Activated naive CD4-positive, alpha-beta T cell treated with anti-CD3 and anti-CD28 coated beads, Interleukin-2, amount 50 U/mL, for 24 hours (primary cell): ENCODE results near the gene ENTR1.
"Not testable (repeated sequence)": the region's sequence is repeated elsewhere in the genome, so short reads cannot be mapped to it uniquely, and the experiment has no call there.

ENCODE experiments used
- H3K27ac Mint-ChIP-seq: one replicate; pipeline ENCODE4 v1.8.0; 2021; ENCODE audit warnings: mild to moderate bottlenecking, mixed read lengths
- H3K27me3 Mint-ChIP-seq: one replicate; pipeline ENCODE4 v1.8.0; 2021; ENCODE audit warnings: mixed read lengths
- H3K36me3 Mint-ChIP-seq: one replicate; pipeline ENCODE4 v1.8.0; 2021; ENCODE audit warnings: mixed read lengths
- H3K4me1 Mint-ChIP-seq: one replicate; pipeline ENCODE4 v1.8.0; 2021; ENCODE audit warnings: mixed read lengths
- H3K4me3 Mint-ChIP-seq: one replicate; pipeline ENCODE4 v1.8.0; 2021; ENCODE audit warnings: mild to moderate bottlenecking, mixed read lengths
- H3K9me3 Mint-ChIP-seq: one replicate; pipeline ENCODE4 v1.8.0; 2021; ENCODE audit warnings: mixed read lengths

Gene ENTR1

GRCh38 chr9:136430588-136431234, 20.3 kb upstream of the ENTR1 start:
- Mint-ChIP-seq H3K4me1 (peaks cover under 1% of the 10 kb centered on the region), H3K4me3 (no peak overlapping the region), H3K9me3 (no peaks in the 10 kb centered on the region), H3K27ac (no peak overlapping the region), H3K27me3 (no peaks in the 10 kb centered on the region), H3K36me3 (peaks cover 3% of the 10 kb centered on the region)

- Mint-ChIP-seq H3K9me3 (no peaks in the 10 kb centered on the region), H3K36me3 (peaks cover 4% of the 10 kb centered on the region), H3K27me3 (no peaks in the 10 kb centered on the region), H3K27ac (no peak overlapping the region), H3K4me1 (no peaks in the 10 kb centered on the region), H3K4me3 (no peak overlapping the region)
These were observed 19.5 kb upstream of the ENTR1 start for GRCh38 chr9:136429683-136430491.

GRCh38 chr9:136429075-136429628, 18.7 kb upstream of the ENTR1 start:
- no peaks in the 10 kb centered on the region for H3K4me1 Mint-ChIP-seq
- H3K27ac Mint-ChIP-seq, result no peak overlapping the region
- peaks cover 4% of the 10 kb centered on the region for H3K36me3 Mint-ChIP-seq
- no peaks in the 10 kb centered on the region for H3K9me3 Mint-ChIP-seq
- H3K4me3 Mint-ChIP-seq, result no peak overlapping the region
- H3K27me3 Mint-ChIP-seq, result no peaks in the 10 kb centered on the region

- peaks cover 6% of the 10 kb centered on the region for H3K36me3 Mint-ChIP-seq
These were observed 16.4 kb upstream of the ENTR1 start for GRCh38 chr9:136426787-136427186.

DNA sequence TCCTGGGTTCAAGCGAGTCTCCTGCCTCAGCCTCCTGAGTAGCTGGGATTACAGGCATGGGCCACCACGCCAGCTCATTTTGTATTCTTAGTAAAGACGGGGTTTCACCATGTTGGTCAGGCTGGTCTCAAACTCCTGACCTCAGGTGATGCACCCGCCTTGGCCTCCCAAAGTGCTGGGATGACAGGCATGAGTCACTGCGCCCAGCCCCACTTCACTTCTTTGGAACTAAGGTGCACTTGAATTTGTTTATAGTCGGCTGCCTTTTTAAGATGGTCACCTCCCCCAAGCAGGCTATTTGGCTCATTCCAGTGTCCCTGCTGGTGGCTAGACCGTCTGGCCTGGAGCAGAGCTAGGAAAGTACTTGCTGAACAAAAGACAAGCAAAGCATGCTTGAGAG, 15.0 kb upstream of the ENTR1 start:
- not testable (repeated sequence) for H3K27me3 Mint-ChIP-seq, H3K36me3 Mint-ChIP-seq, H3K4me3 Mint-ChIP-seq, H3K9me3 Mint-ChIP-seq, H3K4me1 Mint-ChIP-seq, H3K27ac Mint-ChIP-seq

More at GRCh38 chr9:136426787-136427186, 16.4 kb upstream of the ENTR1 start:
- Mint-ChIP-seq H3K27me3 (no peaks in the 10 kb centered on the region), H3K27ac (peak overlapping the region; percentile 10), H3K4me3 (no peak overlapping the region), H3K9me3 (no peaks in the 10 kb centered on the region), H3K4me1 (no peaks in the 10 kb centered on the region)

DNA sequence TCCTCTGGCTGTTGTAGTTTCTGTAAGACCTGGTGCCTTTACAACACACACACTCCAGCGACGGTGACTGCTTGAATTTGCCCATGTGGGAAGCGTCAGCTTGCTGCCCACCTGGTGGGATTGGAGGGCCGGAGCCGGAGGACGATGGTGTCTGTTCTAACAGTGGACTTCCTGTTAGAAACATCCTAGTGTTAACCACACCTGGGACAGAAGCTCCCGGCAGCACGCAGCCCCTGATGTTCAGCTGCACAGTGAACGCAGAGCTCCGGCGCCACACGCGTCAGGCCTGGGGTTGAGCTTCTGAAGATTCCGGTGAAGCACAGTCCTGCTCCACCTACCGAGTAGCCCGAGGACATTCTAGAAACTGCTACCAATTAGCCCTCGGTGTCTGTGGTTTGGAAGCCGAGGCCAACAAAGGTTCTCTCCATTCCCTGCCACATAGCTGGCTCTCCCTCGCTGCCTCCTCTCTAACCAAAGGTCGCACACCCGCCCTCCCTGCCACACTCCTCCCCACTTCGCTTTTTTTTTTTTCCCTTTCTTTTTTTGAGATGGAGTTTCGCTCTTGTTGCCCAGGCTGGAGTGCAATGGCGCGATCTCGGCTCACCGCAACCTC, 14.4 kb upstream of the ENTR1 start:
- Mint-ChIP-seq H3K27me3 (no peaks in the 10 kb centered on the region), H3K4me3 (no peak overlapping the region), H3K4me1 (no peaks in the 10 kb centered on the region), H3K36me3 (peaks cover 8% of the 10 kb centered on the region), H3K27ac (no peak overlapping the region), H3K9me3 (no peaks in the 10 kb centered on the region)

DNA sequence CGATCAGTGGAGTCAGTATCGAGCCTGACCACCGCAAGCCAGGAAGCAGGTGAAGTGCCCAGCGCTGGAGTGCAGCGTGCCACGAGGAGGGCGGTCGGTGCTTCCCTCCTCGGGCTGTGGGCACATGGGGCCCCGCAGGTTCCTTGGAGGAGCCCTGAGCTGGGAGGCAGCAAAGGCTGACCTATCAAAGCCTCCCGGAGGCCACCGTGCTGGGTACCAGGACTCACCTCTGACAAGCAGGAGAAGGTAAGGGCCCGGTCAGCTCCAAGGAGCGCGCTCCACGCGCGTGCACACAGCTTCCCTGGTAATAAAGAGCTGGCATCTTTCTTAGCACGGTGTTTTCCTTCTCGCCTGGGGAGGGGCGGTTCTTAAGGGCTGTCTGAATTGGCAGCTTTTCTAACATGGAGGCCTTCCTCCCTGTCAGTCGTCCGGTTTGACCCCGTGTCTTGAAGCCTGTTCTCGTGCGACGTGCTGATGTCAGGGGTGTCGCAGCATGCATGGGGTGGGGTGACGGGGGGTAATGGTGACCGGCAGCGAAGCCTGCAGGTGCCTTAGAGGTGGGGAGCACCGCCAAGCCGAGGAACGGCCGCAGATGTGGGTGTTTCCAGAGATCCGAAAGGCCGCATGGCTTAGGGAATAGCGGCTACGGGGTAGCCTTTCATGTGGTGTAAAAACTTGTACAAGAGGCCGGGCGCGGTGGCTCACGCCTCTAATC, 13.2 kb upstream of the ENTR1 start:
- H3K9me3 Mint-ChIP-seq, result no peaks in the 10 kb centered on the region
- H3K27me3 Mint-ChIP-seq, result no peaks in the 10 kb centered on the region
- no peaks in the 10 kb centered on the region for H3K4me1 Mint-ChIP-seq
- no peak overlapping the region for H3K27ac Mint-ChIP-seq
- H3K36me3 Mint-ChIP-seq, result peaks cover 9% of the 10 kb centered on the region
- H3K4me3 Mint-ChIP-seq, result no peak overlapping the region

GRCh38 chr9:136422876-136423275, 12.5 kb upstream of the ENTR1 start:
- Mint-ChIP-seq H3K36me3 (peaks cover 9% of the 10 kb centered on the region), H3K27ac (no peak overlapping the region), H3K27me3 (no peaks in the 10 kb centered on the region), H3K9me3 (no peaks in the 10 kb centered on the region), H3K4me1 (no peaks in the 10 kb centered on the region), H3K4me3 (no peak overlapping the region)

DNA sequence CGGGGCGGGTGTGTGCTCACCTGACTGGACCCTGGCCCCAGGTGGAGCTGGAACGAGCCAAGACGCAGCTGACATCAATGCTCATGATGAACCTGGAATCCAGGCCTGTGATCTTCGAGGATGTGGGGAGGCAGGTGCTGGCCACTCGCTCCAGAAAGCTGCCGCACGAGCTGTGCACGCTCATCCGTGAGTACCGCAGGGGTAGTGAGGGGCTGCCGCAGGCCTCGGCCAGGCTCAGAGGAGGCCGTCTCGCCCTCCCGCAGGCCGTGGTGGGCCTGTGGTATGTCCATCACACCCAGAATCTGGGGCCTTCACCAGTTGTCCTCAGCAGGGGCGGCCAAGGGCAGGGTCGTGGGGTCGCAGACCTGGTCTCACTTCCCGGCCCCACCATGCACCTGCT, 11.4 kb upstream of the ENTR1 start:
- Mint-ChIP-seq H3K4me1 (no peaks in the 10 kb centered on the region), H3K9me3 (no peaks in the 10 kb centered on the region), H3K27ac (no peak overlapping the region), H3K4me3 (no peak overlapping the region), H3K36me3 (peaks cover 10% of the 10 kb centered on the region), H3K27me3 (no peaks in the 10 kb centered on the region)

DNA sequence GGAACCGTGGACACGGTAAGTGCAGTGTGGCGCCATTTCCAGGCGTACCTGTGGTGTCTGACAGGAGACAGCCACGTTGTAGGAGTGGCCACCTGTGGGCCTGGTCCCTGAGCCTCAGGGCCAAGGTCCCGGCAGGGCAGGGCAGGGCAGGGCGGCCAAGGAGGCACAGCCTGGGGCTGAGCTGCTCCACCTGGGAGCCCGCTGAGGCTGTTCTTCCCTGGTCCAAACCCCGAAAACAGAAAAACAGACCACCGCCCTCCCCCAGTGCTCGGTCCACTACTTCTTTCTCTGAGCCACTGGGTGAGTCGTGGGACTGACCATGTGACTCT, 8.6 kb upstream of the ENTR1 start:
- H3K4me1 Mint-ChIP-seq, result no peaks in the 10 kb centered on the region
- H3K9me3 Mint-ChIP-seq, result no peaks in the 10 kb centered on the region
- H3K36me3 Mint-ChIP-seq, result peaks cover 9% of the 10 kb centered on the region
- no peaks in the 10 kb centered on the region for H3K27me3 Mint-ChIP-seq
- H3K27ac Mint-ChIP-seq, result no peak overlapping the region
- H3K4me3 Mint-ChIP-seq, result no peak overlapping the region

DNA sequence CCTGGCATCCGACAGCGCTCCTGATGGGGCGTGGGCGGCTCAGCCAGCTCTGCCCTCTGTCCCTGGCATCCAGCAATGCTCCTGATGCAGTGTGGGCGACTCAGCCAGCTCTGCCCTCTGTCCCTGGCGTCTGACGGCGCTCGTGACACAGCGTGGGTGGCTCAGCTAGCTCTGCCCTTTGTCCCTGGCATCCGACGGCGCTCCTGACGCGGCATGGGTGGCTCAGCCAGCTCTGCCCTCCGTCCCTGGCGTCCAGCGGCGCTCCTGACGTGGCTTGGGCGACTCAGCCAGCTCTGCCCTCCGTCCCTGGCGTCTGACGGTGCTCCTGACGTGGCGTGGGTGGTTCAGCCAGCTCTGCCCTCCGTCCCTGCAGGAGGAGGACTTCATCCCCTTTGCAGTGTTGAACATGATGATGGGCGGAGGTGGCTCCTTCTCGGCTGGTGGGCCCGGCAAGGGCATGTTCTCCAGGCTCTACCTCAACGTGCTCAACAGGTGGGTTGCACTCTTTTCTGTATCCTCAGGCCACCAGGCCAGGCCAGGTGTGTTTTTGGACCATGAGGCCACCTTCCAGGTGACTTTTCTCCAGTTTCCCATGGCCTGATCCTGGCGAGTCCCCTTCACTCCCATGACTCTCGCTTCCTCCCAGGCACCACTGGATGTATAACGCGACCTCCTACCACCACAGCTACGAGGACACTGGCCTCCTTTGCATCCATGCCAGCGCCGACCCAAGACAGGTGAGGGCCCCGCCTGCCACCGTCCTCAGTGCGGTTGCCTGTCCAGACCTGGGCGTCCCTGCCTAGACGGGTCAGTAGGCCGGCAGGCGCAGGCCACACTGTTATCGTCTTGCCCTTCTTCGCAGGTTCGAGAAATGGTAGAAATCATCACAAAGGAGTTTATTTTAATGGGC, 8.0 kb upstream of the ENTR1 start:
- Mint-ChIP-seq H3K4me3 (no peak overlapping the region), H3K27me3 (no peaks in the 10 kb centered on the region), H3K9me3 (no peaks in the 10 kb centered on the region), H3K36me3 (peaks cover 9% of the 10 kb centered on the region), H3K4me1 (peaks cover 5% of the 10 kb centered on the region), H3K27ac (peak overlapping the region; percentile 55)

GRCh38 chr9:136416914-136417313, 6.5 kb upstream of the ENTR1 start:
- Mint-ChIP-seq H3K4me3 (no peak overlapping the region), H3K36me3 (peaks cover 12% of the 10 kb centered on the region), H3K27me3 (no peaks in the 10 kb centered on the region), H3K27ac (no peak overlapping the region), H3K9me3 (no peaks in the 10 kb centered on the region), H3K4me1 (peaks cover 15% of the 10 kb centered on the region)

DNA sequence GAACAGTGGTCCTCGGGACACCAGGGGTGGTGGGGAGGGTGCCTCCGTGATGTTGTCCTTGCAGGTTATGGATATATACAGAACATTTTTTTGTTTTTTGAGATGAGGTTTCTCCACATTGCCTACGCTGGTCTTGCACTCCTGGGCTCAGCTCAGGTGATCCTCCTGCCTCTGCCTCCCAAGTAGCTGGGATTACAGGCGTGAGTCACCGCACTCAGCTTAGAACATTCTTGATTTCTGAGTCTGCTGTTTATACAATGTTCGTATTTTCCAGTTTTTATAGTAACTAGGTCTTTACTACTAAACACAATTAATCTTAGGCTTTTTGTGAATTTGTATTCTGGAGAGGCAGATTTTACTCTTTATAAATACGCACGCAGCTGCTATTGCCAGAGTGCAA, 6.0 kb upstream of the ENTR1 start:
- no peaks in the 10 kb centered on the region for H3K9me3 Mint-ChIP-seq
- H3K4me3 Mint-ChIP-seq, result no peak overlapping the region
- H3K36me3 Mint-ChIP-seq, result peaks cover 12% of the 10 kb centered on the region
- no peaks in the 10 kb centered on the region for H3K27me3 Mint-ChIP-seq
- no peak overlapping the region for H3K27ac Mint-ChIP-seq
- peaks cover 19% of the 10 kb centered on the region for H3K4me1 Mint-ChIP-seq

GRCh38 chr9:136412962-136413361, 2.5 kb upstream of the ENTR1 start:
- Mint-ChIP-seq H3K36me3 (peaks cover 15% of the 10 kb centered on the region), H3K9me3 (no peaks in the 10 kb centered on the region), H3K27ac (no peak overlapping the region), H3K27me3 (no peaks in the 10 kb centered on the region), H3K4me1 (peaks cover 43% of the 10 kb centered on the region), H3K4me3 (peak overlapping the region; percentile 4)

DNA sequence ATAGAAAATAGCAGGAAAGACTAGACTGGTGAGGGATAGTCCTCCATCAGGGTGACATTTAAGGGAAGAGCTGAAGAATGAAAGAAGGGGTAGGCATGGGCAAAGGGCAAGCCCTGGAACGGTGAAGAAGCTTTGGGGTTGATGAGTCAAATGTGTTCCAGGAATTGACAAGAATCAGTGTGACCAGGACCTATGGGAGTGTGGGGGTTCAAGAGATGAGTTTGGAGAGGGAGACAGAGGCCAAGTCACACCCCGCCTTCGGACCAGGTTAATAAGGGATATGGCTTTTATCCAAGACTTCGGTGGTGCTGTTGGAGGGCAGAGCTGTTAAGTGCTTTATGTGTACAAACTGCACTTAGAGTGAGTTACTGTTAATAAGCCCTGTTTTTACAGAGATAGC, 964 bp upstream of the ENTR1 start:
- Mint-ChIP-seq H3K36me3 (peaks cover 18% of the 10 kb centered on the region), H3K4me3 (peak overlapping the region; percentile 97), H3K9me3 (no peaks in the 10 kb centered on the region), H3K4me1 (peaks cover 52% of the 10 kb centered on the region), H3K27me3 (no peaks in the 10 kb centered on the region), H3K27ac (peak overlapping the region; percentile 38)
